Mucosa of stomach (tissue), 1 donor: Measurements from ENCODE around the gene TLE5.
"Not testable (repeated sequence)": the region's sequence is repeated elsewhere in the genome, so short reads cannot be mapped to it uniquely, and the experiment has no call there.

ENCODE experiments used
- H3K27me3 ChIP-seq: one replicate; pipeline ENCODE4 v1.7.0; 2013; ENCODE audit warnings: mild to moderate bottlenecking, low read length; ENCODE audit not compliant: control insufficient read depth, insufficient read depth
- H3K36me3 ChIP-seq: one replicate; pipeline ENCODE4 v1.7.0; 2013; ENCODE audit warnings: low read length; ENCODE audit not compliant: control insufficient read depth, insufficient read depth
- H3K4me1 ChIP-seq: one replicate; pipeline ENCODE4 v1.7.0; 2013; ENCODE audit warnings: mild to moderate bottlenecking, low read length; ENCODE audit not compliant: control insufficient read depth, insufficient read depth
- H3K4me3 ChIP-seq: one replicate; pipeline ENCODE4 v1.7.0; 2013; ENCODE audit warnings: low read length
- H3K9ac ChIP-seq: one replicate; pipeline ENCODE4 v1.7.0; 2013; ENCODE audit warnings: mild to moderate bottlenecking, low read length, moderate library complexity
- H3K9me3 ChIP-seq: one replicate; pipeline ENCODE4 v1.7.0; 2013; ENCODE audit warnings: mild to moderate bottlenecking, low read length, moderate library complexity; ENCODE audit not compliant: control insufficient read depth
- donor health status: Pancreatic carcinoma.

The TLE5 gene

GRCh38 chr19:3020321-3020960 lies 41.9 kb downstream of the TLE5 start:
- no peak overlapping the region for H3K4me3 ChIP-seq
- no peak overlapping the region for H3K9ac ChIP-seq
- peaks cover 2% of the 10 kb centered on the region for H3K27me3 ChIP-seq
- no peaks in the 10 kb centered on the region for H3K9me3 ChIP-seq
- H3K36me3 ChIP-seq, result no peaks in the 10 kb centered on the region
- peaks cover 6% of the 10 kb centered on the region for H3K4me1 ChIP-seq

GRCh38 chr19:3019211-3019854 lies 43.0 kb downstream of the TLE5 start:
- Histone ChIP-seq H3K9me3 (no peaks in the 10 kb centered on the region), H3K36me3 (no peaks in the 10 kb centered on the region), H3K9ac (no peak overlapping the region), H3K4me3 (no peak overlapping the region), H3K27me3 (no peaks in the 10 kb centered on the region), H3K4me1 (peaks cover 6% of the 10 kb centered on the region)

GRCh38 chr19:3017923-3018322 lies 44.4 kb downstream of the TLE5 start:
- H3K9ac ChIP-seq, result no peak overlapping the region

GRCh38 chr19:3015126-3016057 lies 46.9 kb downstream of the TLE5 start:
- no peaks in the 10 kb centered on the region for H3K9me3 ChIP-seq
- peaks cover 3% of the 10 kb centered on the region for H3K4me1 ChIP-seq
- no peak overlapping the region for H3K4me3 ChIP-seq
- H3K27me3 ChIP-seq, result no peaks in the 10 kb centered on the region
- no peak overlapping the region for H3K9ac ChIP-seq
- H3K36me3 ChIP-seq, result no peaks in the 10 kb centered on the region

More at GRCh38 chr19:3017923-3018322, 44.4 kb downstream of the TLE5 start:
- no peaks in the 10 kb centered on the region for H3K27me3 ChIP-seq
- H3K36me3 ChIP-seq, result no peaks in the 10 kb centered on the region
- H3K9me3 ChIP-seq, result no peaks in the 10 kb centered on the region
- peaks cover 8% of the 10 kb centered on the region for H3K4me1 ChIP-seq
- H3K4me3 ChIP-seq, result no peak overlapping the region

- Histone ChIP-seq H3K9me3 (no peaks in the 10 kb centered on the region), H3K4me1 (peaks cover 3% of the 10 kb centered on the region), H3K36me3 (no peaks in the 10 kb centered on the region), H3K27me3 (no peaks in the 10 kb centered on the region), H3K4me3 (no peak overlapping the region), H3K9ac (no peak overlapping the region)
Measured at GRCh38 chr19:3014135-3014534, 48.2 kb downstream of the TLE5 start.

GRCh38 chr19:3013263-3013725 lies 49.0 kb downstream of the TLE5 start:
- no peaks in the 10 kb centered on the region for H3K36me3 ChIP-seq
- H3K9me3 ChIP-seq, result no peaks in the 10 kb centered on the region
- no peak overlapping the region for H3K4me3 ChIP-seq
- H3K9ac ChIP-seq, result no peak overlapping the region
- no peaks in the 10 kb centered on the region for H3K27me3 ChIP-seq
- H3K4me1 ChIP-seq, result peaks cover 3% of the 10 kb centered on the region

- Histone ChIP-seq H3K9ac (no peak overlapping the region), H3K36me3 (no peaks in the 10 kb centered on the region), H3K4me1 (peaks cover 3% of the 10 kb centered on the region), H3K27me3 (no peaks in the 10 kb centered on the region), H3K4me3 (no peak overlapping the region), H3K9me3 (no peaks in the 10 kb centered on the region)
Measured at GRCh38 chr19:3012621-3013262, 49.6 kb downstream of the TLE5 start.

- not testable (repeated sequence) for H3K27me3 ChIP-seq, H3K4me3 ChIP-seq, H3K9me3 ChIP-seq, H3K4me1 ChIP-seq, H3K36me3 ChIP-seq, H3K9ac ChIP-seq
Measured at GRCh38 chr19:3012059-3012458, 50.2 kb downstream of the TLE5 start.

- Histone ChIP-seq H3K36me3 (no peaks in the 10 kb centered on the region), H3K4me3 (no peak overlapping the region), H3K27me3 (no peaks in the 10 kb centered on the region), H3K4me1 (peaks cover 3% of the 10 kb centered on the region), H3K9ac (no peak overlapping the region), H3K9me3 (no peaks in the 10 kb centered on the region)
Measured at GRCh38 chr19:3010871-3011270, 51.4 kb downstream of the TLE5 start.

- no peaks in the 10 kb centered on the region for H3K9me3 ChIP-seq
- H3K4me3 ChIP-seq, result no peak overlapping the region
- H3K9ac ChIP-seq, result no peak overlapping the region
- H3K36me3 ChIP-seq, result peaks cover 8% of the 10 kb centered on the region
- H3K4me1 ChIP-seq, result peaks cover 3% of the 10 kb centered on the region
- H3K27me3 ChIP-seq, result no peaks in the 10 kb centered on the region
Measured at GRCh38 chr19:3008994-3009393, 53.3 kb downstream of the TLE5 start.

- no peaks in the 10 kb centered on the region for H3K4me1 ChIP-seq
- H3K36me3 ChIP-seq, result peaks cover 8% of the 10 kb centered on the region
- no peaks in the 10 kb centered on the region for H3K9me3 ChIP-seq
- no peaks in the 10 kb centered on the region for H3K27me3 ChIP-seq
- H3K9ac ChIP-seq, result no peak overlapping the region
- no peak overlapping the region for H3K4me3 ChIP-seq
Measured at GRCh38 chr19:3007975-3008374, 54.3 kb downstream of the TLE5 start.
